ENCODE results near the gene H1-8. TPM values are rescaled to one million over a fixed set of nuclear protein-coding genes. Genes with fewer than 3 reads are reported as not detected.

The H1-8 gene
- polyA plus RNA-seq, 1 donor from 2014 or later, result not detected

DNA sequence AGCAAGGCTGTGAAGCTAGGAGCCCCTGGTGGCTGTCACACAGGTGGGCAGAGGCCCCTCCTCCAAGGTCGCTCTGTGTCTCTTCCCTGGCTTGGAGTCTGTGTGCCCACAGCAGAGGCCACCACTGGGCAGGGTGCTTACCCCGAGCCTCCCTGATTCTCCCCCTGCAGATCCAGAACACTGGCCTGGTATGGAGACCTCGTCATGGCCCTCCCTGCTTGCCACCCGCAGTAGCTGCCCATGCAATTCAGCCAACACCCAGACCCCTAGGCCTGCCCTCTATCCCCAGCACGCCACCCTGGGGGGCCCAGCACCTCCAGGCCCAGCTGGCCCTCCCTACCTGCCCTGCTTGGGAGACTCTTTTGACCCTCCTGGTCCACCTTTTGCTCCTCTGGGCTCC, 20.0 kb upstream of the H1-8 start:
- peaks cover 7 to 11% (median 10%) of the 10 kb centered on the region in 3 donors for H3K4me1 Mint-ChIP-seq
- peak overlapping the region in 2 of 3 donors; percentile 39 to 60 for H3K27ac Mint-ChIP-seq
- H3K27me3 Mint-ChIP-seq, result no peaks in the 10 kb centered on the region
- H3K4me3 Mint-ChIP-seq, result no peak overlapping the region
- peaks cover 2% of the 10 kb centered on the region for H3K36me3 Mint-ChIP-seq
- H3K9me3 Mint-ChIP-seq, result no peaks in the 10 kb centered on the region

DNA sequence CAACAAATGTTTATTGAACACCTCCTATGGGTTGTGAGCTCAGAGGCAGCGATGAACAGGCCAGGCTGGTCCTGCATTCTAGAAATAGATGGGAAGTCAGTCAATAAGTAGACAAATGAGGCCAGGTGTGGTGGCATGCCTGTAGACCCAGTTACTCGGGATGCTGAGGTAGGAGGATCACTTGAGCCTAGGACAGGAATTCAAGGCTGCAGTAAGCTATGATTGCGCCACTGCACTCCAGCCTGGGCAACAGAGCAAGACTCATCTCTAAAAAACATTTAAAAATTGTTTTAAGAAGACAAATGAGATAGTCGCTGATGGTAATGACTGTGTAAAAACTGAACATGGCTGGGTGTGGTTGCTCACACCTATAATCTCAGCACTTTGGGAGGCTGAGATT, 18.9 kb upstream of the H1-8 start:
- no peaks in the 10 kb centered on the region for H3K9me3 Mint-ChIP-seq
- H3K27ac Mint-ChIP-seq, result no peak overlapping the region
- no peak overlapping the region for H3K4me3 Mint-ChIP-seq
- H3K36me3 Mint-ChIP-seq, result peaks cover 1% of the 10 kb centered on the region
- peaks cover 7 to 11% (median 10%) of the 10 kb centered on the region in 3 donors for H3K4me1 Mint-ChIP-seq
- H3K27me3 Mint-ChIP-seq, result no peaks in the 10 kb centered on the region

DNA sequence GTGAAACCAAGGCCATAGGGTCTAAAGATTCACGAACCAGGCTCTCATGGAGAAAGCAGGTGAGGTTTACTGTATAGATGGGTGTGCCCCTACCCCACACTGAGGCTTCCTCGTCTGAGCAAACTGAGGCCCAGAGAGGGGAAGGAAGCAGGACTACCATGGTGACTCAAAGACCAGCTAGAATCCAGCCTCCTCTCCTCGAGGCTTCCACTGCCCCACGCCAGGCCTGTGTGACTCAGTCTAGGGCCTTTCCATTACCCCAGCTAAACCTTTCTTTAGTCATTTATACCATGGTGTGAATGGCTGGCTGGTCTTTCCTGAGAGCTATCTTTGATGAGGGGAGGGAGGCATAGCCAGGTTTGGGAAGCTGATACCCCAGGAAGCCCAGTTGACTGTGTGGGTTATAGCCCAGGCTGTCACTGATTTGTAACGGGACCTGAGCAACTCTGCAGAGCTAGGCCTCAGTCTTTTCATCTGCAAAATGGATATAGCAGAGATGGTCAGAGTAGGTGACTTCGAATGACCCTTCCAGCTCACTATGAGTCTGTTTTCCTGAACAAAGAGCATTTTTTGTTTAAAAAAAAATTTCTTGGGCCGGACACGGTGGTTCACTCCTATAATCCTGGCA, 17.5 kb upstream of the H1-8 start:
- Mint-ChIP-seq H3K27ac (peak overlapping the region; percentile 49 to 94 (median 88)), H3K4me1 (peaks cover 7 to 11% (median 10%) of the 10 kb centered on the region in 3 donors), H3K27me3 (no peaks in the 10 kb centered on the region), H3K4me3 (peak overlapping the region in 1 of 4 donors; percentile 35), H3K9me3 (no peaks in the 10 kb centered on the region), H3K36me3 (no peaks in the 10 kb centered on the region)

DNA sequence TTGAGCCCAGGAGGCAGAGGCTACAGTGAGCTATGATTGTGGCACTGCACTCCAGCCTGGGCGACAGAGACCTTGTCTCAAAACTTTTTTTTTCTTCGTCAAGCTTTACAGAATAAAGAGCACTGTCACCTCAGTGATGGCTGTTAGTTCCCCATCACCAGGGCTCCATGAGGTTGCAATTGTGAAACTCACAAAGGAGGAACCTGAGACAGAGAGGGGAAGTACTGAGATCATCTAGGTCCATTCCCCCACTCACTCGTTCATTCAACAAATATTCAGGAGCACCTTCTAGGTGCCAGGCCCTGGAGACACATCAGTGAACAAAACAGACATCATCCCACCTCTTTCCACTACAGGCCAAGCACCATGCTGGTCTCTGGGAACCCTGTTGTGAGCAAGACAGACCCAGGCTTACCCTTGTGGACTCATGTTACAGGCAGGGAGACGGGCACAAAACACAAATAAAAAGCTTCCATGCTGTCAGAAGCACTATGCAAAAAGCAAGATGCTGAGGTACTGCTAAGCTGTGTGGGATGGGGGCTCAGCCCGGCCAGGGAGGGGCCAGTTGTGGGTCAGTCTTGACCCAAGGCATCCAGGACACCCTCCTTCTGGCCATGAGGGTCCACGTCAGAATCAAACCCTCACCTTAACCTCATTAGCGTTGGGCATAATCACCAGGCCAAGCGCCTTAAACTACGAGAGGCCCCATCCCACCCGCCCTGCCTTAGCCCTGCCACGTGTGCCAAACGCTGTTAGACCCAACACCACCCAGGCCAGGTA, 16.7 kb upstream of the H1-8 start:
- Mint-ChIP-seq H3K4me3 (peak overlapping the region in 2 of 4 donors; percentile 35 to 51), H3K27ac (peak overlapping the region; percentile 49 to 94 (median 88))

DNA sequence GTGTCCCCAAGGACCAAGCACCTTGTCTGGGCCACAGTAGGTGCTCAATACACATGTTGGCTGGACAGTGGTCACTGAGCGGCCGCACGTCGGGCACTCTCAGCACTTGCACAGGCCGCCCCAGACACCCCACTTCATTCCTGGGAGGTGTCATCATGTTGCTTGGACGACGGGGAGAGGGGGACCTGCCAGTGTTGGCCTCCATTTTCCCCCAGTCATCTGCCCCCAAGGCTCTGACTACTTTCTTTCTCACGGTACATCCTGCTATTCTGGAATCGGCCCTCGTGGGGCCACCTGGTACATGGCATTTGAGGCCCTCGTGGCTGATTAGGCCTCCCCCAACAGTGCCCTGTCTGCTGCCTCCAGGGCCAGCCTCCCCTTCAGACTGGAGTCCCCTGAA, 15.7 kb upstream of the H1-8 start:
- H3K9me3 Mint-ChIP-seq, result no peaks in the 10 kb centered on the region
- H3K27me3 Mint-ChIP-seq, result no peaks in the 10 kb centered on the region
- H3K27ac Mint-ChIP-seq, result peak overlapping the region in 1 of 3 donors; percentile 47
- H3K4me3 Mint-ChIP-seq, result peak overlapping the region in 1 of 4 donors; percentile 27
- no peaks in the 10 kb centered on the region for H3K36me3 Mint-ChIP-seq
- peaks cover 7 to 11% (median 10%) of the 10 kb centered on the region in 3 donors for H3K4me1 Mint-ChIP-seq

More for the DNA sequence above, 16.7 kb upstream of the H1-8 start:
- Mint-ChIP-seq H3K36me3 (no peaks in the 10 kb centered on the region), H3K27me3 (no peaks in the 10 kb centered on the region), H3K4me1 (peaks cover 7 to 11% (median 10%) of the 10 kb centered on the region in 3 donors), H3K9me3 (no peaks in the 10 kb centered on the region)

DNA sequence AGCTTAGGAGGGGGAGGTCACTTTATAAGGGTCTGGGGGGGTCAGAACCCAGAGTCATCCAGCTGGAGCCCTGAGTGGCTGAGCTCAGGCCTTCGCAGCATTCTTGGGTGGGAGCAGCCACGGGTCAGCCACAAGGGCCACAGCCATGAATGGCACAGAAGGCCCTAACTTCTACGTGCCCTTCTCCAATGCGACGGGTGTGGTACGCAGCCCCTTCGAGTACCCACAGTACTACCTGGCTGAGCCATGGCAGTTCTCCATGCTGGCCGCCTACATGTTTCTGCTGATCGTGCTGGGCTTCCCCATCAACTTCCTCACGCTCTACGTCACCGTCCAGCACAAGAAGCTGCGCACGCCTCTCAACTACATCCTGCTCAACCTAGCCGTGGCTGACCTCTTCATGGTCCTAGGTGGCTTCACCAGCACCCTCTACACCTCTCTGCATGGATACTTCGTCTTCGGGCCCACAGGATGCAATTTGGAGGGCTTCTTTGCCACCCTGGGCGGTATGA, 14.3 kb upstream of the H1-8 start, which contains the start of gene RHO:
Gene RHO, plus strand, starts transcription at position 51 of the 512 bp plus-strand sequence. Its CDS starts 95 bp downstream, at position 146.
- no peaks in the 10 kb centered on the region for H3K36me3 Mint-ChIP-seq
- H3K4me3 Mint-ChIP-seq, result peak within 1 kb of the TSS in 2 of 4 donors; percentile 27 to 31
- H3K9me3 Mint-ChIP-seq, result no peaks in the 10 kb centered on the region
- H3K27ac Mint-ChIP-seq, result peak within 1 kb of the TSS in 1 of 3 donors; percentile 47
- peaks cover 7 to 11% (median 10%) of the 10 kb centered on the region in 3 donors for H3K4me1 Mint-ChIP-seq
- H3K27me3 Mint-ChIP-seq, result no peaks in the 10 kb centered on the region

DNA sequence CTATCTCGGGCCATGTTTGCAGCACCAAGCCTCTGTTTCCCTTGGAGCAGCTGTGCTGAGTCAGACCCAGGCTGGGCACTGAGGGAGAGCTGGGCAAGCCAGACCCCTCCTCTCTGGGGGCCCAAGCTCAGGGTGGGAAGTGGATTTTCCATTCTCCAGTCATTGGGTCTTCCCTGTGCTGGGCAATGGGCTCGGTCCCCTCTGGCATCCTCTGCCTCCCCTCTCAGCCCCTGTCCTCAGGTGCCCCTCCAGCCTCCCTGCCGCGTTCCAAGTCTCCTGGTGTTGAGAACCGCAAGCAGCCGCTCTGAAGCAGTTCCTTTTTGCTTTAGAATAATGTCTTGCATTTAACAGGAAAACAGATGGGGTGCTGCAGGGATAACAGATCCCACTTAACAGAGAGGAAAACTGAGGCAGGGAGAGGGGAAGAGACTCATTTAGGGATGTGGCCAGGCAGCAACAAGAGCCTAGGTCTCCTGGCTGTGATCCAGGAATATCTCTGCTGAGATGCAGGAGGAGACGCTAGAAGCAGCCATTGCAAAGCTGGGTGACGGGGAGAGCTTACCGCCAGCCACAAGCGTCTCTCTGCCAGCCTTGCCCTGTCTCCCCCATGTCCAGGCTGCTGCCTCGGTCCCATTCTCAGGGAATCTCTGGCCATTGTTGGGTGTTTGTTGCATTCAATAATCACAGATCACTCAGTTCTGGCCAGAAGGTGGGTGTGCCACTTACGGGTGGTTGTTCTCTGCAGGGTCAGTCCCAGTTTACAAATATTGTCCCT, 13.4 kb upstream of the H1-8 start:
- Mint-ChIP-seq H3K27me3 (no peaks in the 10 kb centered on the region), H3K27ac (peak overlapping the region in 1 of 3 donors; percentile 31), H3K36me3 (no peaks in the 10 kb centered on the region), H3K4me3 (no peak overlapping the region), H3K4me1 (peaks cover 7 to 11% (median 10%) of the 10 kb centered on the region in 3 donors), H3K9me3 (no peaks in the 10 kb centered on the region)

DNA sequence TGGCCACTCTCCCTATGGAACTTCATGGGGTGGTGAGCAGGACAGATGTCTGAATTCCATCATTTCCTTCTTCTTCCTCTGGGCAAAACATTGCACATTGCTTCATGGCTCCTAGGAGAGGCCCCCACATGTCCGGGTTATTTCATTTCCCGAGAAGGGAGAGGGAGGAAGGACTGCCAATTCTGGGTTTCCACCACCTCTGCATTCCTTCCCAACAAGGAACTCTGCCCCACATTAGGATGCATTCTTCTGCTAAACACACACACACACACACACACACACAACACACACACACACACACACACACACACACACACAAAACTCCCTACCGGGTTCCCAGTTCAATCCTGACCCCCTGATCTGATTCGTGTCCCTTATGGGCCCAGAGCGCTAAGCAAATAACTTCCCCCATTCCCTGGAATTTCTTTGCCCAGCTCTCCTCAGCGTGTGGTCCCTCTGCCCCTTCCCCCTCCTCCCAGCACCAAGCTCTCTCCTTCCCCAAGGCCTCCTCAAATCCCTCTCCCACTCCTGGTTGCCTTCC, 12.7 kb upstream of the H1-8 start:
- no peaks in the 10 kb centered on the region for H3K27me3 Mint-ChIP-seq
- no peak overlapping the region for H3K4me3 Mint-ChIP-seq
- peak overlapping the region in 1 of 3 donors; percentile 31 for H3K27ac Mint-ChIP-seq
- H3K36me3 Mint-ChIP-seq, result no peaks in the 10 kb centered on the region
- no peaks in the 10 kb centered on the region for H3K9me3 Mint-ChIP-seq
- peaks cover 7 to 11% (median 10%) of the 10 kb centered on the region in 3 donors for H3K4me1 Mint-ChIP-seq

DNA sequence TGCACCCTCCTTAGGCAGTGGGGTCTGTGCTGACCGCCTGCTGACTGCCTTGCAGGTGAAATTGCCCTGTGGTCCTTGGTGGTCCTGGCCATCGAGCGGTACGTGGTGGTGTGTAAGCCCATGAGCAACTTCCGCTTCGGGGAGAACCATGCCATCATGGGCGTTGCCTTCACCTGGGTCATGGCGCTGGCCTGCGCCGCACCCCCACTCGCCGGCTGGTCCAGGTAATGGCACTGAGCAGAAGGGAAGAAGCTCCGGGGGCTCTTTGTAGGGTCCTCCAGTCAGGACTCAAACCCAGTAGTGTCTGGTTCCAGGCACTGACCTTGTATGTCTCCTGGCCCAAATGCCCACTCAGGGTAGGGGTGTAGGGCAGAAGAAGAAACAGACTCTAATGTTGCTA, 12.2 kb upstream of the H1-8 start:
- Mint-ChIP-seq H3K27ac (no peak overlapping the region), H3K36me3 (no peaks in the 10 kb centered on the region), H3K27me3 (no peaks in the 10 kb centered on the region), H3K4me3 (no peak overlapping the region), H3K9me3 (no peaks in the 10 kb centered on the region), H3K4me1 (peaks cover 6 to 9% (median 6%) of the 10 kb centered on the region in 3 donors)

DNA sequence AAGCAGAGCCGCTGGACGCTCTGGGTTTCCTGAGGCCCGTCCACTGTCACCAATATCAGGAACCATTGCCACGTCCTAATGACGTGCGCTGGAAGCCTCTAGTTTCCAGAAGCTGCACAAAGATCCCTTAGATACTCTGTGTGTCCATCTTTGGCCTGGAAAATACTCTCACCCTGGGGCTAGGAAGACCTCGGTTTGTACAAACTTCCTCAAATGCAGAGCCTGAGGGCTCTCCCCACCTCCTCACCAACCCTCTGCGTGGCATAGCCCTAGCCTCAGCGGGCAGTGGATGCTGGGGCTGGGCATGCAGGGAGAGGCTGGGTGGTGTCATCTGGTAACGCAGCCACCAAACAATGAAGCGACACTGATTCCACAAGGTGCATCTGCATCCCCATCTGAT, 11.3 kb upstream of the H1-8 start:
- Mint-ChIP-seq H3K27me3 (no peaks in the 10 kb centered on the region), H3K4me3 (no peak overlapping the region), H3K36me3 (no peaks in the 10 kb centered on the region), H3K27ac (no peak overlapping the region), H3K4me1 (peaks cover 0 to 3% (median 0%) of the 10 kb centered on the region in 3 donors), H3K9me3 (no peaks in the 10 kb centered on the region)

DNA sequence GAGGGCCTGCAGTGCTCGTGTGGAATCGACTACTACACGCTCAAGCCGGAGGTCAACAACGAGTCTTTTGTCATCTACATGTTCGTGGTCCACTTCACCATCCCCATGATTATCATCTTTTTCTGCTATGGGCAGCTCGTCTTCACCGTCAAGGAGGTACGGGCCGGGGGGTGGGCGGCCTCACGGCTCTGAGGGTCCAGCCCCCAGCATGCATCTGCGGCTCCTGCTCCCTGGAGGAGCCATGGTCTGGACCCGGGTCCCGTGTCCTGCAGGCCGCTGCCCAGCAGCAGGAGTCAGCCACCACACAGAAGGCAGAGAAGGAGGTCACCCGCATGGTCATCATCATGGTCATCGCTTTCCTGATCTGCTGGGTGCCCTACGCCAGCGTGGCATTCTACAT, 10.7 kb upstream of the H1-8 start:
- Mint-ChIP-seq H3K9me3 (no peaks in the 10 kb centered on the region), H3K4me1 (no peaks in the 10 kb centered on the region), H3K27me3 (no peaks in the 10 kb centered on the region), H3K36me3 (no peaks in the 10 kb centered on the region), H3K27ac (no peak overlapping the region), H3K4me3 (no peak overlapping the region)

DNA sequence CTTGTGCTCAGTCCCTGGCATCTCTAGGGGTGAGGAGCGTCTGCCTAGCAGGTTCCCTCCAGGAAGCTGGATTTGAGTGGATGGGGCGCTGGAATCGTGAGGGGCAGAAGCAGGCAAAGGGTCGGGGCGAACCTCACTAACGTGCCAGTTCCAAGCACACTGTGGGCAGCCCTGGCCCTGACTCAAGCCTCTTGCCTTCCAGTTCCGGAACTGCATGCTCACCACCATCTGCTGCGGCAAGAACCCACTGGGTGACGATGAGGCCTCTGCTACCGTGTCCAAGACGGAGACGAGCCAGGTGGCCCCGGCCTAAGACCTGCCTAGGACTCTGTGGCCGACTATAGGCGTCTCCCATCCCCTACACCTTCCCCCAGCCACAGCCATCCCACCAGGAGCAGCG, 9.6 kb upstream of the H1-8 start:
- Mint-ChIP-seq H3K27me3 (no peaks in the 10 kb centered on the region), H3K4me3 (peak overlapping the region in 1 of 4 donors; percentile 39), H3K36me3 (no peaks in the 10 kb centered on the region), H3K4me1 (no peaks in the 10 kb centered on the region), H3K9me3 (no peaks in the 10 kb centered on the region), H3K27ac (no peak overlapping the region)

DNA sequence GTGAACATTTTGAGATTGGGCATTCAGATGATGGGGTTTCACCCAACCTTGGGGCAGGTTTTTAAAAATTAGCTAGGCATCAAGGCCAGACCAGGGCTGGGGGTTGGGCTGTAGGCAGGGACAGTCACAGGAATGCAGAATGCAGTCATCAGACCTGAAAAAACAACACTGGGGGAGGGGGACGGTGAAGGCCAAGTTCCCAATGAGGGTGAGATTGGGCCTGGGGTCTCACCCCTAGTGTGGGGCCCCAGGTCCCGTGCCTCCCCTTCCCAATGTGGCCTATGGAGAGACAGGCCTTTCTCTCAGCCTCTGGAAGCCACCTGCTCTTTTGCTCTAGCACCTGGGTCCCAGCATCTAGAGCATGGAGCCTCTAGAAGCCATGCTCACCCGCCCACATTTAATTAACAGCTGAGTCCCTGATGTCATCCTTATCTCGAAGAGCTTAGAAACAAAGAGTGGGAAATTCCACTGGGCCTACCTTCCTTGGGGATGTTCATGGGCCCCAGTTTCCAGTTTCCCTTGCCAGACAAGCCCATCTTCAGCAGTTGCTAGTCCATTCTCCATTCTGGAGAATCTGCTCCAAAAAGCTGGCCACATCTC, 8.4 kb upstream of the H1-8 start:
- Mint-ChIP-seq H3K4me3 (no peak overlapping the region), H3K9me3 (no peaks in the 10 kb centered on the region), H3K27ac (no peak overlapping the region), H3K27me3 (no peaks in the 10 kb centered on the region), H3K36me3 (peaks cover 1% of the 10 kb centered on the region), H3K4me1 (no peaks in the 10 kb centered on the region)

DNA sequence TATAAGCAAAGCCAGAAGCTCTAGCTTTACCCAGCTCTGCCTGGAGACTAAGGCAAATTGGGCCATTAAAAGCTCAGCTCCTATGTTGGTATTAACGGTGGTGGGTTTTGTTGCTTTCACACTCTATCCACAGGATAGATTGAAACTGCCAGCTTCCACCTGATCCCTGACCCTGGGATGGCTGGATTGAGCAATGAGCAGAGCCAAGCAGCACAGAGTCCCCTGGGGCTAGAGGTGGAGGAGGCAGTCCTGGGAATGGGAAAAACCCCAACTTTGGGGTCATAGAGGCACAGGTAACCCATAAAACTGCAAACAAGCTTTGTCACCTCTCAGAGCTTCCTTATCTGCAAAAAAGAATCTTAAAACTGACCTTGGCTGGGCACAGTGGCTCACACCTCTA, 7.9 kb upstream of the H1-8 start:
- no peak overlapping the region for H3K4me3 Mint-ChIP-seq
- H3K9me3 Mint-ChIP-seq, result no peaks in the 10 kb centered on the region
- no peak overlapping the region for H3K27ac Mint-ChIP-seq
- H3K4me1 Mint-ChIP-seq, result no peaks in the 10 kb centered on the region
- H3K36me3 Mint-ChIP-seq, result peaks cover 3% of the 10 kb centered on the region
- H3K27me3 Mint-ChIP-seq, result no peaks in the 10 kb centered on the region
